GM12872 (cell line): ENCODE results near the gene CFI.

Source experiments
- TF ChIP-seq, protein P1 (sequence below): IDR thresholded peaks from 3 replicates; pipeline ENCODE4 v1.5.1; 2011; ENCODE audit warnings: low read depth, mild to moderate bottlenecking, low read length, moderate library complexity; ENCODE audit not compliant: insufficient read depth

CFI gene

GRCh38 chr4:109798866-109799265 is 2.9 kb downstream of the CFI start:
- TF ChIP-seq, protein P1, sequence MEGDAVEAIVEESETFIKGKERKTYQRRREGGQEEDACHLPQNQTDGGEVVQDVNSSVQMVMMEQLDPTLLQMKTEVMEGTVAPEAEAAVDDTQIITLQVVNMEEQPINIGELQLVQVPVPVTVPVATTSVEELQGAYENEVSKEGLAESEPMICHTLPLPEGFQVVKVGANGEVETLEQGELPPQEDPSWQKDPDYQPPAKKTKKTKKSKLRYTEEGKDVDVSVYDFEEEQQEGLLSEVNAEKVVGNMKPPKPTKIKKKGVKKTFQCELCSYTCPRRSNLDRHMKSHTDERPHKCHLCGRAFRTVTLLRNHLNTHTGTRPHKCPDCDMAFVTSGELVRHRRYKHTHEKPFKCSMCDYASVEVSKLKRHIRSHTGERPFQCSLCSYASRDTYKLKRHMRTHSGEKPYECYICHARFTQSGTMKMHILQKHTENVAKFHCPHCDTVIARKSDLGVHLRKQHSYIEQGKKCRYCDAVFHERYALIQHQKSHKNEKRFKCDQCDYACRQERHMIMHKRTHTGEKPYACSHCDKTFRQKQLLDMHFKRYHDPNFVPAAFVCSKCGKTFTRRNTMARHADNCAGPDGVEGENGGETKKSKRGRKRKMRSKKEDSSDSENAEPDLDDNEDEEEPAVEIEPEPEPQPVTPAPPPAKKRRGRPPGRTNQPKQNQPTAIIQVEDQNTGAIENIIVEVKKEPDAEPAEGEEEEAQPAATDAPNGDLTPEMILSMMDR: peak; percentile 32; the same call in 1 of the 3 replicates

DNA sequence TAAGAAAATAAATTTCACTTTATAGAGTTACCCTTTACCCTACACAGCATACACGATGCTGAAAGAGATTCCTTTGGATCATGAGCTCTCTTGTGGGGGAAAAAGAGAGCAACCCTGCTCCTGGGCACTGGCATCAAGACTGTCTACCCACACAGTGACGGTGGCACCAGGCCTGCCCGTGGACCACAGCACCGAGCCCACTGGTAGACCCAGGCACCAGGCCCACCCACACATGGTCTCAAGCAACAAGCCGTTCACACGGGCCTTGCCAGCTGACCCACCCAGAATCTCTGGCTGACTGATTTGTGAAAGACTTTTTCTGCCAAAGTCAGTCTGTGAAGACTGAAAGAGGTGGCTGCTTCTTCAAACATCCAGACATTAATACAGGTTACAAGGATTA is 6.7 kb downstream of the CFI start:
- TF ChIP-seq, protein P1: no peak

DNA sequence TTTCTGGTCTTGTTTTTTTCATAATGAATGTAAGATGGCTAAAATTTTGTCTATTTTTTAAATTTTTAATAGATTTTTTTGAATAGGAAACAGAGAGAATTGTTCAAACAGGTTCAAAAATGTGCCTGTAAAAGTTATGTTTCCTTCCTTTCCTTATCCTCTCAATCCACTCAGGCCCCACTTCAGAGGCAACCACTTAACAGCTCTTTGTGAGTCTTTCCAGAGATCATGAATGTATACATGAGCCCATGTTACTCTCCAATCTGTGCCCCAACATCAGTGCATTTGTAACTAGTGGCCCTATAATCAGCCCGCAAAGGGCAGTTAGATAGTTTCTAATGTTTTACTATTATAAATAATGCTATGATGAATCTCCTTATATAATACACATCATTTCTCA is 14.0 kb downstream of the CFI start:
- TF ChIP-seq, protein P1: no peak

- TF ChIP-seq, protein P1: no peak
Measured at GRCh38 chr4:109786846-109787245, 15.0 kb downstream of the CFI start.

DNA sequence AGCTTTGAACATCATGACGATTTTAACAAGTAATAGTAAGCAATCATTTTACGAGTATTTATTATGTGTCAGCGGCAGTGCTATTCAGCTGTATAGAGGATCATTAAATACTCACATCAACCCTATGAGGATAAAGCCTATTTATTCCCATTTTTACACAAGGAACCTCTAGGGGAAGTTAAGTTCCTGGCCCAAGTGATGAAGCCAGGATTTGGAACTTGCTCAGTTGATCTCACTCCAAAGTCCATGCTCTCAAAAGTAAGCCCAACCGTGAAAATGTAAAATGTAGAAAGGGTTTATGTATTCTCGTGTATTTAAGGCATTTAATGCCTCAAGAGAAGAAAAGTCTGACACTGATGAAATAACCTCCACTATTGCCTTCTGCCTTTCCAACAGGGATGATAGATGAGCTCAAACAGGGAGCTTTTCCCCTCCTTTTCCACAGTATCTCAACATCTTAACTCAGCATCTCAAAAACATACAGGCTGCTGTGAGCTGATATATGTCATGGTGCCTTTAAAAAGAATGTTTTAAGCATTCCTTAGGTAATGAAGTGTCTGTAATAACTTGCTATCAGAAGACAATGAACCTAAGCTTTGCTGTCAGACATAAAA is 36.9 kb downstream of the CFI start:
- TF ChIP-seq, protein P1: no peak

GRCh38 chr4:109764376-109764775 is 37.4 kb downstream of the CFI start:
- TF ChIP-seq, protein P1: no peak

DNA sequence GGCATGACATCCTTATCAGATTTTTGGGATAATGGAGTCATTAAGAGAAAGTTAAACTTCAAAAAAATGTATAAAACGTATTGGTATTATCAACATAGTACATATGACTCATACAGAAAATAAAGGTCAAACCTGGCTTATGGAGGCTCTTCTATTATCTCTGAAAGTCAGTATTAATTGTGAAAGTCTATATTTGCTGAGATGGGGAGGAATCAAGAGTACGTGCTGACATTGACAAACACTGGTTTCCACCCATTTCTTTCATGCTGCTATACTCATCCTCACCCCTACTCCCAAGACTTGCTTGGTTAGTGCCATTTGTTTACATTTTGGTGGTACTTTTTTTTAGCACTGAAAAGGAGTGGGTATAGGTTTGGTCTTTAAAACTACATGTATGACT is 41.1 kb downstream of the CFI start:
- TF ChIP-seq, protein P1: no peak

DNA sequence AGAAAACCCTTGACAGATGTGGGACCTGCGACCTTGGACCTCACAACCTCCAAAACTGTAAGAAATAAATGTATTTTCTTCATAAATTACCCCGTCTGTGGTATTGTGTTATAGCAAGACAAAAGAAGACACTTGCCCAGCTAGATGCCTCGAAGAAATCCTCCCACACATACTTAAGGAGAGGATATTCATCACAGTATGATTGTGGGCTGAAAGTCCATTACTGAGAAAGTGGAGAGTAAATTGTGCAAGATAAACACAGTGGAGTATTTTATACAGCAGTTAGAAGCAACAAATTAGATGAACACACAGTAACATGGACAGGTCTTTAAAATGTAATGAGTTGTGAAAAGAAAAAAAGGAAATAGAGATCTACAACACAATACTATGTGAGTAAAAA is 46.1 kb downstream of the CFI start:
- TF ChIP-seq, protein P1: no peak
